NCI-H345 treated with DMSO at 0.1 percent for 48 hours (cell line): ENCODE results near the gene SEMA6D.

Experiments
- DNase-seq: peaks from one replicate; lab custom pipeline; 2025; ENCODE audit not compliant: unreplicated experiment; lab: John Stamatoyannopoulos, UW

Gene SEMA6D, protein sequence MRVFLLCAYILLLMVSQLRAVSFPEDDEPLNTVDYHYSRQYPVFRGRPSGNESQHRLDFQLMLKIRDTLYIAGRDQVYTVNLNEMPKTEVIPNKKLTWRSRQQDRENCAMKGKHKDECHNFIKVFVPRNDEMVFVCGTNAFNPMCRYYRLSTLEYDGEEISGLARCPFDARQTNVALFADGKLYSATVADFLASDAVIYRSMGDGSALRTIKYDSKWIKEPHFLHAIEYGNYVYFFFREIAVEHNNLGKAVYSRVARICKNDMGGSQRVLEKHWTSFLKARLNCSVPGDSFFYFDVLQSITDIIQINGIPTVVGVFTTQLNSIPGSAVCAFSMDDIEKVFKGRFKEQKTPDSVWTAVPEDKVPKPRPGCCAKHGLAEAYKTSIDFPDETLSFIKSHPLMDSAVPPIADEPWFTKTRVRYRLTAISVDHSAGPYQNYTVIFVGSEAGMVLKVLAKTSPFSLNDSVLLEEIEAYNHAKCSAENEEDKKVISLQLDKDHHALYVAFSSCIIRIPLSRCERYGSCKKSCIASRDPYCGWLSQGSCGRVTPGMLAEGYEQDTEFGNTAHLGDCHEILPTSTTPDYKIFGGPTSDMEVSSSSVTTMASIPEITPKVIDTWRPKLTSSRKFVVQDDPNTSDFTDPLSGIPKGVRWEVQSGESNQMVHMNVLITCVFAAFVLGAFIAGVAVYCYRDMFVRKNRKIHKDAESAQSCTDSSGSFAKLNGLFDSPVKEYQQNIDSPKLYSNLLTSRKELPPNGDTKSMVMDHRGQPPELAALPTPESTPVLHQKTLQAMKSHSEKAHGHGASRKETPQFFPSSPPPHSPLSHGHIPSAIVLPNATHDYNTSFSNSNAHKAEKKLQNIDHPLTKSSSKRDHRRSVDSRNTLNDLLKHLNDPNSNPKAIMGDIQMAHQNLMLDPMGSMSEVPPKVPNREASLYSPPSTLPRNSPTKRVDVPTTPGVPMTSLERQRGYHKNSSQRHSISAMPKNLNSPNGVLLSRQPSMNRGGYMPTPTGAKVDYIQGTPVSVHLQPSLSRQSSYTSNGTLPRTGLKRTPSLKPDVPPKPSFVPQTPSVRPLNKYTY

GRCh38 chr15:47717036-47717612 lies at the start of gene SEMA6D:
Gene SEMA6D (plus strand): TSS chr15:47717505. CDS start chr15:47759799, 42,294 bp downstream.
- peak; percentile 77 for DNase-seq

- DNase-seq: peak; percentile 28
Observed at GRCh38 chr15:47669221-47669620, 48.1 kb upstream of the SEMA6D start.

DNA sequence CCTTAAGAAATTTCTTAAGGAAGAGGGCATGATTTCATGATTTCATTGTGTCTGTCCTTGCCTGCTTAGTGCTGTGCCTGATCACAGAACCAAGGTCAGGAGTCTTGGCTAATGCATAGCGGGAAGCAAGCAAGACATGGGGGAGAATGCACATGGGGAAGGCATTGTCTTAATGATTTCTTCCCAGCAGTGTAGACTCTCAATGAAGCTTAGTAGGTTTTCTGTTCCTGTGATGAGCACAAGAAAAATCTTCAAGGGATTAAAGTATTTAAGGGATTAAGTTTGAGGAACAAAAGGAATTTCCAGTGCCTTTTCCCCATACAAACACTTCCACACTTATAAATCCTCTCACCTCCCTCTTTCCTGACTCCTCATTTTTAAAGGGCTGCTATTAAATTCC lies 46.9 kb upstream of the SEMA6D start:
- DNase-seq: no peak

DNA sequence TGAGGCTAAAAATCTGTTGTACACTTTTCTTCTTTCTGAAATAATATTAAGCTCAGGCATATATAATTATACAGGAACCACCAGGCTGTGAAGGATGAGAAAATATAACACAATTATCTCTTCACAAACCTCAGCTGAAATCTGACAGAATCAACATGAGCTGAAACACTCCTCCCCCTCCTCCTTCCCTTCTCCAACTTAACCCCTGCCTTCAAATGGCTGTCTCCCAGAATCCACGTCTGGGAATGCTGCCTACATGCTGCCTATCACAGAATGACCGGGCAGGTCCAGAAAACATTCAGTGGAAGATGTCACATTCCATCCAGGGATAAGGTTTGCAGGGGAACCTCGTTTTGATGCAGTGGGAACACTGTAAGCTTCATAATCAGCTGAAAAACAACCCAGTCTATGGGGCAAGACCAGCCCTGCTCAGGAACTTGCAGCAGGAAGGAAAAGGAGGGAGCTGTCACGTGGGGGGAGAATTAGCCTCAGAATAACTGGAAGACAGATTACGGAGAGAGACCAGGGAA lies 44.0 kb upstream of the SEMA6D start:
- DNase-seq: no peak

GRCh38 chr15:47674586-47675232 lies 42.6 kb upstream of the SEMA6D start:
- DNase-seq: peak; percentile 90

DNA sequence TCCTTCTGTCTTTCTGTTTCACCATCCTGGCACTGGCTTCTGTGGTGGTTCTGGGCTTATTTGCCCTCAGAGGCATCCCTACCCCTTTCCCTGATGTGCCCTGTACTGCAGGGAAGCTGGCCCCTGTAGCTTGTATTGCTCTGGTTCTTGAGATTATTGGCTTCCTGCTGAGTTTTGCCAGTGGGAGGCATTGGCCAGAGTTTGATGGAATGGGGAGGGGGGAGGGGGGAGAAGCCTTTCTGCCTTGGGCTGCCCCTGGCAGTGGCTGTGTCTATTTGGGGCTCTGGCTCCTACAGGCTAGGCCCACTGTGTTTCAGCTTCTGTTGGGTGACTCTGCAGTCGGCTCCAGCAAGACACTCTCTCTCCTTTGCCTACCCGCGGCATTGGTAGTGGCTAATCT lies 41.6 kb upstream of the SEMA6D start:
- DNase-seq: no peak

- DNase-seq: no peak
Observed at GRCh38 chr15:47678040-47678439, 39.3 kb upstream of the SEMA6D start.

DNA sequence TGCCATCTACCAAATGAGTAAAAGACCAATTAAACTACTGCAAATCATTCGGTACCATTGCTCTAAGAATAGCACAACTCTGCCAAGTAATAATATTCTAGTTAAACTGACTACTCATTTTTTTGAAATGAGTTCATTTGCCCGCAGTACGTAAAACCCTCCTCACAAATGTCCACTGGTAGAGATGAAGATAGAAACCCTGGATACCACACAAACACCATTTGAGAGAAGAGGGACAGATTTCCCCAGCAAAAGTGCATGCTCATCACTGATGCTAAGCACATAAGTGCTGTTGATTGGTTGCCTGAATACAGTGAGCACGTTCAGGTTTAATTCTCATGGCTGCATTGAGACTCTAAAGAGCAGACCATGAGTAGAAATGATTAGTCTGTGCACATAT lies 34.6 kb upstream of the SEMA6D start:
- DNase-seq: no peak

GRCh38 chr15:47685141-47685870 lies 32.0 kb upstream of the SEMA6D start:
- no peak for DNase-seq

DNA sequence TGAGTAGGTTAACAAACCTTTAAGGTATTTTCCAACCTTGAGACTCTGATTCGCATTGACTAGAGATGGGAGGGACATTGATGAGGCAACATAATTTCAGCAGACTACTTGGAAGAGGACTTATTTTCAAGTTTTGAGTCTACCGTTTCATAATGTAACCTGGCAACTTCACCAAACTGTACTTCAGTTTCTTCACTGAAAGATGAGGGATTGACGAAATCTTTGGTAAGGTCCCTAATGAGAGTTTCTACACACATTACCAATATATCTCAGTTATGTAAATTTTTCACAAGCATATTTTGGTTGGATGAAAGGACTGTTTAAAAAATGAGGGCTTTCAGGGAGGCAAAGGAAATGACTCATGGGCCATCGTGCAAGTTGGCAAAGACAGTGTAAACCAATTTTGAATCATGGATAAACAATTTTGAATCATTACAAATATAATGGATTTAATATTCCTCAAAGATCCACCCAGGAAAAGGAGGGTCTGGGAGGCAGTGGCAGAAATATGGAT lies 28.7 kb upstream of the SEMA6D start:
- no peak for DNase-seq

DNA sequence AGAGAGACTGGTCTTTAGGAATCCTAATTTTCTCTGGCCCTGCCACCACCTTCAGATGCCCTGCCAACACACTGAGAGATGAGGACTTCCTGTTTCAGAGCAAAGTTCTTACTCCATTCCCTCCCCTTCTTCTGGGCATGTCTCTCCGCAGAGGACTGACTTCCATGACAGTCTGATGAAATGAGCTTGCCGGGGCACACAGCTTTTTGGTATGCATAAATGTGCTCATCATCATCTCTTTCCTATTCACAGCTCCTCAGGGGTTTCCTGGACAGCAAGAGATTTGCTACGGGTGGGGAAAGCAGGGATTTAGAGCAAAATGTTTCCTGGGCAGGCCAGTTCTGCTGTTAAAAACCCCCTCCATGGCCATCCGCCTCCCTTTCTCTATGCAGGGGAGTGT lies 27.6 kb upstream of the SEMA6D start:
- DNase-seq: no peak

DNA sequence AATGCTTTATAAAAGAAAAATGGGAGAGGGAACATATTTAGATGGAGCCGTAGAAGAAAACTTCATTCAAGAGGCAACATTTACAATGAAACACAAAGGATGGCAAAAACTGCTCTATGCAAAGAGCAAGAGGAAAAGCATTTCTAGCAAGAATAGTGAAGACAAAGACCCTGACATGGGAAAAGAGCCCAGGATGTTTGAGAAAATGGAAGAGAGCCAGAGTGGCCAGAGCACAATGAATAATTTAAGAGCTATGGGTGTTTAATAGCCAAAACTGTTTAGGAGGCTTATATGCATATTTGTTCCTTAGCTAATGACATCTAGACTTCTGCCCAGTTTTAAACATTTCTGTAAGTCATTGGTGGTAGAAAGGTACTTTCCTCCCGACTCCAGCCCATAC lies 25.4 kb upstream of the SEMA6D start:
- no peak for DNase-seq

DNA sequence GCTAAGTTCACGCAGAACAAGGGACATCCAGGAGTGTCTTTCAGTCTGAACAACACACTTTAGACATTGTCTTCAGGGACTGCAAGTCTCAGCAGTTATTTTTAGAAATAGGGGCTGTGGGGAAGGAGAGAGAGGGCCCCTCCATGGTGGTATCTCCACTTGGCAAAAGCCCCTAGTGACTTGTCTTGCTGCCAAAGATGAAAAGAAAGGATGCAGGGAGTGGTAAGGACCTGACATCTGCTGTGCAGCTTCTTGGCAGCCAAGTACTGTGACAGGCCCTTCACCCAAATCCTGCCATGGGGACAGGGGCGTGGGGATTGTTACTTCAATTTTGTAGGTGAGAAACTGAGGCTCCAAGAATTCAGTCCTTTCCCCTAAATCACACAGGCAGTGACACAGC lies 21.0 kb upstream of the SEMA6D start:
- no peak for DNase-seq

- no peak for DNase-seq
Observed at GRCh38 chr15:47705281-47705997, 11.9 kb upstream of the SEMA6D start.

GRCh38 chr15:47707391-47707790 lies 9.9 kb upstream of the SEMA6D start:
- DNase-seq: no peak

GRCh38 chr15:47708161-47708980 lies 8.9 kb upstream of the SEMA6D start:
- no peak for DNase-seq

DNA sequence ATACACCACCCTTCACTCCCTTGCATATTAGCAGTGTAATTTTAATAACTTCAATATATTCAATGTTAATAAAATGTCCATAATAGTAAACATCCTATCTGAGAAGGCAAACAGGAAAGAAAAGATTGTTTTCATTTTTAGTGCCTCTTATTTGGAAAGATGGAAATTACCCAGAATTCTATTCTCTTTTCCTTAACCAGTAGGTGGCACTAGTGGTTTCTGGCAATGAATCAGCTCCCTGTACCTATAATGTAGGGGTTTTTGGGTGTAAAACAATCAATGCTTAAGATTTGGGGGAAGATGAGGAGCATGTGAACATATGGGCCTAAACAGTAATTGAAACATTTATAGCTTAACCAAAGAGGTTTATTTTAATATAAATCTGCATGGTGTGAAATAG lies 5.7 kb upstream of the SEMA6D start:
- no peak for DNase-seq

GRCh38 chr15:47715402-47715801 lies 1.9 kb upstream of the SEMA6D start:
- no peak for DNase-seq
